K562 (cell line): ENCODE results near the gene GADD45B. TPM values are rescaled to one million over a fixed set of nuclear protein-coding genes. Genes with fewer than 3 reads are reported as not detected.

Experiments used
- ATAC-seq: fragments of 200-7000 bp; cut with Tn5 transposase; 3 replicates; pipeline ENCODE4 v1.9.1; 2020; ENCODE audit warnings: moderate library complexity
- BruUV-seq: library from RNA; stranded (reverse); fragments of 400-500 nt; replicated peaks from 2 replicates; lab custom pipeline; 2021; lab: Mats Ljungman, UMichigan
- CTCF ChIA-PET: fragments of 300-600 bp; formaldehyde crosslinking; extraction: SDS; loops from one replicate; lab custom pipeline; 2021; ENCODE audit warnings: low intra/inter-chr PET ratio; lab: Yijun Ruan, JAX
- POLR2A ChIA-PET: fragments of 300-600, 350-650 bp; sonication (Branson Sonifier 250); formaldehyde crosslinking; extraction: SDS; loops from one replicate; lab custom pipeline; 2021; ENCODE audit warnings: antibody characterized with exemption, inconsistent platforms; lab: Yijun Ruan, JAX
- DNase-seq, 4 experiments: peaks; one replicate each; pipeline versions ENCODE4 v3.0.0 to v3.0.0-alpha.2; 2011 to 2018; ENCODE audit warnings: low spot score in 3 of 4, mixed read lengths in 3 of 4; ENCODE audit errors: extremely low read depth in 1 of 4
- FAIRE-seq: peaks from 2 replicates; lab custom pipeline; 2011; peaks lifted over from hg19 to GRCh38; lab: Jason Lieb, UNC
- H2AFZ ChIP-seq: 2 replicates; pipeline ENCODE4 v1.6.0; 2011; ENCODE audit warnings: low read depth, low read length, control low read depth, inconsistent platforms
- H3K27ac ChIP-seq: fragments of 200-600 bp; 3 replicates; pipeline ENCODE4 v1.8.0; 2011; ENCODE audit warnings: low read depth, mild to moderate bottlenecking, control low read depth, inconsistent platforms, low read length, moderate library complexity, mixed read lengths; ENCODE audit errors: extremely low read depth
- H3K27me3 ChIP-seq, 2 experiments: fragments of 300-600 bp in 1 of 2; 2 replicates in 1 of 2; 3 replicates in 1 of 2; pipeline versions ENCODE4 v1.6.0 to v1.8.0; 2011; ENCODE audit warnings: inconsistent platforms in 2 of 2, low read length in 2 of 2, mild to moderate bottlenecking in 1 of 2, mixed read lengths in 1 of 2, moderate library complexity in 1 of 2; ENCODE audit not compliant: control insufficient read depth in 2 of 2, insufficient read depth in 2 of 2
- H3K36me3 ChIP-seq: fragments of 300-600 bp; 3 replicates; pipeline ENCODE4 v1.8.0; 2011; ENCODE audit warnings: mild to moderate bottlenecking, low read length, inconsistent platforms; ENCODE audit not compliant: control insufficient read depth, insufficient read depth
- H3K4me1 ChIP-seq, 2 experiments: fragments of 200-600 bp in 1 of 2; replicated peaks in 1 of 2; 2 replicates in 1 of 2; 3 replicates in 1 of 2; pipeline versions ENCODE4 v1.5.1 to v1.8.0; 2011; ENCODE audit warnings: inconsistent platforms in 2 of 2, low read length in 2 of 2, mild to moderate bottlenecking in 1 of 2, mixed read lengths in 1 of 2, moderate library complexity in 1 of 2; ENCODE audit not compliant: control insufficient read depth in 2 of 2, insufficient read depth in 2 of 2
- H3K4me2 ChIP-seq: 2 replicates; pipeline ENCODE4 v1.6.1; 2011; ENCODE audit warnings: low read length, control low read depth, inconsistent platforms, mixed read lengths; ENCODE audit not compliant: insufficient read depth
- H3K4me3 ChIP-seq: fragments of 200-600 bp; sonication (generic), shearing (Covaris generic); 2 replicates; pipeline ENCODE4 v1.5.1; 2016; ENCODE audit warnings: control low read depth, inconsistent platforms
- H3K79me2 ChIP-seq: fragments of 200-600 bp; 3 replicates; pipeline ENCODE4 v1.8.0; 2011; ENCODE audit warnings: low read length, inconsistent platforms; ENCODE audit not compliant: control insufficient read depth, insufficient read depth
- H3K9ac ChIP-seq, 2 experiments: 2 replicates each; pipeline versions ENCODE4 v1.6.0 to v1.6.1; 2011; ENCODE audit warnings: low read depth in 2 of 2, low read length in 2 of 2, control low read depth in 1 of 2, inconsistent platforms in 1 of 2, mild to moderate bottlenecking in 1 of 2, mixed read lengths in 1 of 2; ENCODE audit not compliant: insufficient read depth in 1 of 2
- H3K9me1 ChIP-seq: one replicate; pipeline ENCODE4 v1.6.0; 2011; ENCODE audit warnings: inconsistent platforms, mild to moderate bottlenecking, low read length, moderate library complexity; ENCODE audit not compliant: control insufficient read depth, insufficient read depth
- H3K9me3 ChIP-seq: replicated peaks from 2 replicates; pipeline ENCODE4 v1.5.1; 2011; ENCODE audit warnings: low read depth, low read length, inconsistent platforms; ENCODE audit not compliant: control insufficient read depth, insufficient read depth
- H4K20me1 ChIP-seq: replicated peaks from 2 replicates; pipeline ENCODE4 v1.6.1; 2011; ENCODE audit warnings: low read length, inconsistent platforms, mixed read lengths; ENCODE audit not compliant: control insufficient read depth, insufficient read depth
- CLOCK ChIP-seq: fragments of 250-450 bp; sonication (Bioruptor Pico); IDR thresholded peaks from 2 replicates; pipeline ENCODE4 v1.4.0; 2020; ENCODE audit warnings: mild to moderate bottlenecking, moderate library complexity, borderline replicate concordance
- E2F8 ChIP-seq: fragments of 450-650 bp; IDR thresholded peaks from 2 replicates; pipeline ENCODE4 v1.7.1; 2018; ENCODE audit warnings: mild to moderate bottlenecking, low read depth; ENCODE audit not compliant: partially characterized antibody
- FOS ChIP-seq: IDR thresholded peaks from 3 replicates; pipeline ENCODE4 v1.6.1; 2011; ENCODE audit not compliant: insufficient read length; ENCODE audit errors: extremely low read depth
- HDAC1 ChIP-seq, 2 experiments: fragments of 450-650 bp; IDR thresholded peaks; 2 replicates each; pipeline ENCODE4 v1.6.1; 2016 to 2017; ENCODE audit warnings: inconsistent platforms in 1 of 2, mild to moderate bottlenecking in 1 of 2, moderate library complexity in 1 of 2
- HOXB6 ChIP-seq: fragments of 250-450 bp; sonication (Bioruptor Pico); IDR thresholded peaks from 2 replicates; pipeline ENCODE4 v1.5.1; 2022; ENCODE audit warnings: mild to moderate bottlenecking, borderline replicate concordance
- MAFG ChIP-seq: fragments of 450-650 bp; conservative IDR thresholded peaks from 2 replicates; pipeline ENCODE4 v1.6.1; 2016; ENCODE audit warnings: missing genetic modification characterization, missing compliant biosample characterization
- RBBP5 ChIP-seq: fragments of 200-600 bp; sonication (generic); IDR thresholded peaks from 2 replicates; pipeline ENCODE4 v1.6.1; 2012; ENCODE audit warnings: borderline replicate concordance, mild to moderate bottlenecking, low read length, control low read depth, inconsistent platforms; ENCODE audit not compliant: insufficient read depth, poor library complexity, severe bottlenecking
- ZNF3 ChIP-seq: fragments of 250-450 bp; sonication (Bioruptor Pico); IDR thresholded peaks from 2 replicates; pipeline ENCODE4 v1.5.0; 2021; ENCODE audit warnings: mild to moderate bottlenecking, moderate library complexity
- ZNF561 ChIP-seq: fragments of 450-650 bp; formaldehyde crosslinking; conservative IDR thresholded peaks from 2 replicates; pipeline ENCODE4 v1.4.0; 2020; ENCODE audit warnings: mild to moderate bottlenecking, moderate library complexity
- WGBS: fragments of 100-300 bp; shearing (Covaris generic); methylation state at CpG from one replicate; pipeline ENCODE4 v1.1.6; 2016; ENCODE audit warnings: low coverage, mixed read lengths; ENCODE audit not compliant: insufficient coverage; ENCODE audit errors: missing lambda C conversion rate; 5-methylcytosine and 5-hydroxymethylcytosine counted together
- in situ Hi-C: fragments of 300-500 bp; cut with MboI; formaldehyde crosslinking; loops from 4 replicates; pipeline ENCODE4 v1.15.0; 2018; ENCODE audit warnings: inconsistent platforms, mixed read lengths
- intact Hi-C: fragments of 100-400 bp; cut with micrococcal nuclease; formaldehyde crosslinking; loops from 2 replicates; pipeline ENCODE4 v1.14.2; 2022
- polyA plus RNA-seq, 8 experiments: library from polyadenylated mRNA; depleted of rRNA in 4 of 8; stranded (reverse) in 5 of 8; unstranded in 3 of 8; fragments of >200 nt; fragmentation: Nextera tagmentation in 2 of 8; fragmentation: Illumina TruSeq in 1 of 8; extraction: Ambion mirVana in 2 of 8; extraction: Trizol in 1 of 8; gene quantifications; 2 replicates each; pipeline versions ENCODE4 v1.2.1 to v1.2.3, GENCODE V29; 2011 to 2014; ENCODE audit warnings: inconsistent platforms in 1 of 8, missing spikeins in 1 of 8
- total RNA-seq, 7 experiments: library from RNA; depleted of rRNA in 6 of 7; stranded (reverse); fragments of >200 nt in 6 of 7; fragmentation: Illumina TruSeq in 2 of 7; extraction: Trizol in 2 of 7; gene quantifications; 2 replicates each; pipeline versions ENCODE4 v1.2.1 to v1.2.3, GENCODE V29; 2011 to 2021; ENCODE audit warnings: low replicate concordance in 1 of 7

GADD45B gene
- total and polyA plus RNA-seq, 9 of the 15 experiments (the other 6 are each of a cell fraction or from before 2014, with no cell fraction given), result 0.06 to 4.1 (median 2.1) TPM

GRCh38 chr19:2443785-2444182 is 32.1 kb upstream of the GADD45B start:
- POLR2A ChIA-PET, result interaction anchor here (0.6 to 1.5 kb wide), 4 partner anchors 8 to 33 kb away, joined by 3 to 4 read pairs (median 3); no protein-coding TSS in a partner anchor

More at GRCh38 chr19:2443785-2444182, 32.1 kb upstream of the GADD45B start:
- WGBS, result 85% methylated on average over 15 of the region's 17 CpGs
- DNase-seq, result no peak
- intact Hi-C loops, result no loop called here
- no peak overlapping the region for H3K4me3 ChIP-seq
- in situ Hi-C loops, result no loop called here
- H3K27ac ChIP-seq, result no peak overlapping the region
- TF ChIP-seq HOXB6, result no peak
- TF ChIP-seq RBBP5, result no peak
- TF ChIP-seq E2F8, result no peak
- no peak for TF ChIP-seq FOS
- TF ChIP-seq HDAC1 (IDR thresholded peaks at IDR 0.05), result no peak
- TF ChIP-seq CLOCK (CRISPR knock-in tag), result no peak
- TF ChIP-seq MAFG (tag), result no peak
- no peak for TF ChIP-seq ZNF561 (CRISPR knock-in tag)
- no peak for TF ChIP-seq ZNF3 (CRISPR knock-in tag)
- H3K9ac ChIP-seq, result peak overlapping the region in 1 of 2 experiments; percentile 55; a peak in 2 of 4 replicates
- no peak overlapping the region for H2AFZ ChIP-seq
- no peaks in the 10 kb centered on the region for H3K27me3 ChIP-seq
- CTCF ChIA-PET, result no interaction called here
- no peaks in the 10 kb centered on the region for H3K9me3 ChIP-seq
- ATAC-seq, result no peak
- peaks cover 38% of the 10 kb centered on the region for H3K79me2 ChIP-seq
- peaks cover 0 to 22% of the 10 kb centered on the region in 2 experiments; a peak in 2 of 5 replicates for H3K4me1 ChIP-seq
- peaks cover 14% of the 10 kb centered on the region for H4K20me1 ChIP-seq
- H3K9me1 ChIP-seq, result no peaks in the 10 kb centered on the region
- peaks cover 73% of the 10 kb centered on the region; the same call in 1 of the 3 replicates for H3K36me3 ChIP-seq
- H3K4me2 ChIP-seq, result no peak overlapping the region
- FAIRE-seq, result no peak
- BruUV-seq, result no TSS peak
